NK-92 treated with Interleukin-12 subunit alpha and Interleukin-12 subunit beta, amount 100 ng/mL, for 24 hours (cell line): ENCODE data around the gene C11orf21.

Experiments
- DNase-seq: peaks from one replicate; lab custom pipeline; 2025; lab: John Stamatoyannopoulos, UW

Gene C11orf21

DNA sequence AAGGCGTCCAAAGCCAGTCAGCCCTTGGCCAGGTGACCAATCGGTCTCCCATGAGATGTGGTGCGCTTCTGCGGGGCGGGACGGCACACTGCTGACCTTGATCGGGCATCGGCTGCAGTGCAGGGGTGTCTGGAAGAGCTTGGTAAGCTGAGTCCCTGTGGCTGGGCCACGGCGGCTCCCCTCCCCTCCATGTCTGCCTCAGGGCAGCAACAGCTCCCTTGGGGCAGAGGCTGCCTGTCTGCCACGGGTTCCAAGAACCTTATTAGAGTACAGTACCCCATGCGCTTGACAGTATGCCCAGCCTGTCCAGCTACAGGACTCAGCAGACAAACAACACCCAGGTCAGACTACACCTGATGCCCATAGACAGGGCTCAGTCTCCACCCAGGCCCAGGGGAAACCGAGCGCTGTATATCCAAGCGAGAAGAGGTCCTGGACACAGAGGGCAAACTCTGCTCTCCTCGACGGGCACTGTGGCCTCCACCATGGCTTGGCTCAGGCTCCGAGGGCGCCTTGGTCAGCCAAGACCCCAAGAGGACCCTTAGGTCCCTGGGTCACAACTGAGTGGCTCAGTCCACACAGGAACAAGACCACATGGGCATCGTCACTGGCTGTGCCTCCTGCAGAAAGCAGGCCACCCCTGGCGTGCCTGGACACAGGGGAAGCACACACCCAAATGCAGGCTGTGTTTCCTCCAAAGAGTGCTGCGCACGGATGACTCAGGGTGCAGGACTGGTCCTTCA lies 19.0 kb upstream of the C11orf21 start:
- no peak for DNase-seq

DNA sequence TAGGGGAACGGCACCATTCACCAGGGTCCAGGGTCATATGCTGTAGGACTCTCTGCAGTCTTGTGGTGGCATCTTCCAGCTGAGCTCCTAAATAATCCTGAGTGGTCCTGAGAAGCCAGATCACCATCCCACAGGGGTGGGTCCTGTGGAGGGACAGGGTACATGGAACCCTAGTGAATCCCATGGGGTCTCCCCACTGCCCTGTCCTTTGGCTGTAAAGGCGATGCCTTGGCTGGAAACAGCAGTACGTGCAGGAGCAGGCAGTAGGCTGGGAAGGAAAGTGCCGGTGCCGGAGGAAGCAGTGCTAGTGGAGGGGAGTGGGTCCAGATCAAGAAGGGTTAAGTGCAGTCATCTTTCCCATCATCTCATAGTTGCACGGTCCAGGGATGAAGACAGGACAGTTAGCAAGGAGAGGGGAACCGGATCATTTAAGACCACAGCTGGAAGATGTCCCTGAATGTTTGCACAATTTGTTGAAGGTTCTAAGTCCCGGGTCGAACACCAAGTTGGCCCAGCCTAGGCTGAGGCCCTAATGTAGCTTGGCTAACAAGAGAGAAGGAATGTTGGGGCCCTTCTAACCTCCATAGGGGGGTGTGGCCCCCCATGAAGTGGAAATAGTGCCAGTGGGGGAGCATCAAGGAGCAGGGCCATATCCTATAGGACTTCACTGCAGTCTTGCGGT lies 18.2 kb upstream of the C11orf21 start:
- no peak for DNase-seq

DNA sequence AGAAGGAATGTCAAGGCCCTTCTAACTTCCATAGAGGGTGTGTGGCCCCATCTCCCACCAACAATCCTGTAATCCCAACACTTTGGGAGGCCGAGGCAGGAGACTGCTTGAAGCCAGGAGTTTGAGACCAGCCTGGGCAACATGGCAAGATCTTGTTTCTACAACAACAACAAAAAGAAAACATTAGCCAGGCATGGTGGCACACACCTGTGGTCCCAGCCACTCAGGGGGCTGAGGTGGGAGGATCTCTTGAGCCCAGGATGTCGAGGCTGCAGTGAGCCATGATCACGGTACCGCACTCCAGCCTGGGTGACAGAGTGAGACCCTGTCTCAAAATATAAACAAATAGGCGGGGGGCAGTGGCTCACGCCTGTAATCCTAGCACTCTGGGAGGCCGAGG lies 17.0 kb upstream of the C11orf21 start:
- DNase-seq = no peak

DNA sequence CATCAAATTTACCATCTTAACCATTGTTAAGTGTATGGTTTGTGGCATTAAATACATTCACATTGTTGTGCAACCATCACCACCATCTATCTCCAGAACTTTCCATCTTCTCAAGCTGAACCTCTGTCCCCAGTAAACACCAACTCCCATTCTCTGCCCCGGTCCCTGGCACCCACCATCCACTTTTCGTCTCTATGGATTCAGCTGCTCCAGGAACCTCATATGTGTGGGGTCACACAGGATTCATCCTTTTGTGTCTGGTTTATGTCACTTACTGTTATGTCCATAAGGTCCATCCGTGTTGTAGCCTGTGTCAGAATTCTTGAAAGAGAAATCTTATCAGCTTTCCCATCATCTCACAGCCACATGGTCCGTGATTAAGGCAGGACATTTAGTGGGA lies 16.4 kb upstream of the C11orf21 start:
- no peak for DNase-seq

DNA sequence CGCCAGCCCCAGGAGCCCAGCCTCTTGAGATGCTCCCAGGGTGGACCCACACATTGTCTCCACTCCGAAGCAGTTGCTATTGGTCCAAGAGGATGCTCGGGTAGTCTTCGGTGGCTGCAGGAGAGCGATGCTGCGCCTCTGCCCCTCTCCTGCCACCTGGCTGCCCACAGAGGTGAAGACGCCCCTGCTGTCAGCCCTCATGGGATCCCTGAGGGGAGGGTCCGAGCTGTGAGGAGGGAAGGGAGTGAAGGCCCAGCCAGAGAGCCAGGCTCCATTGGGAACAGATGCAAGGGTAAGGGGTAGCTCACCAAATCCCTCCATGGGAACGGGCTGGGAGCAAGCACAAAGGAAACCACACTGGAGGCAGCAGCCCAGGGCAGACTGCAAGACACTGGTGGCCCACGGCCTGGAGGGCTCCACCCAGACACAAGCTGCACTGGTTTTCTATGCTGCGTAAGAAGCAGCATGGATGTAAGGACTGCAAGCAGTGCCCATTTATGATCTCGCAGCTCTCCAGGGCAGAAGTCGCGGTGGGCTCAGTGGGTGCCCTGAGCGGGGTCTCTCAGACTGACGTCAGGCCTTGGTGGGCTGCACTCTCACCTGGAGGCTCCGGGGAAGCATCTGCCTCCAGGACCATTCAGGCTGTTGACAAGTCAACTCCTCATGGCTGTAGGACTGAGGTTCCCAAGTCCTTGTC lies 15.8 kb upstream of the C11orf21 start:
- DNase-seq = no peak

DNA sequence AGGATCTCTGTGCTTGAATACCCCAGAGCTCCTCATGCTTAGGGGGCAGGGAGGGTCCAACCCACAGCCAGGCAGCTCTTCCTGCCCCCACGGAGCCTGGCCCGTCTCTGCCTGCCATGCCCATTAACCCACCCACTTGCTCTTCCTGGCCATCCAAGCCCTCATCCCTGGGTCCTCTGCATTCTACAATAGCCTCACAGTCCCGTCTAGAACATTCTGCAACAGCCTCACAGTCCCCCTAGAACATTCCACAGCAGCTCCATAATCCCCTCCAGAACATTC lies 15.2 kb upstream of the C11orf21 start:
- DNase-seq = no peak

DNA sequence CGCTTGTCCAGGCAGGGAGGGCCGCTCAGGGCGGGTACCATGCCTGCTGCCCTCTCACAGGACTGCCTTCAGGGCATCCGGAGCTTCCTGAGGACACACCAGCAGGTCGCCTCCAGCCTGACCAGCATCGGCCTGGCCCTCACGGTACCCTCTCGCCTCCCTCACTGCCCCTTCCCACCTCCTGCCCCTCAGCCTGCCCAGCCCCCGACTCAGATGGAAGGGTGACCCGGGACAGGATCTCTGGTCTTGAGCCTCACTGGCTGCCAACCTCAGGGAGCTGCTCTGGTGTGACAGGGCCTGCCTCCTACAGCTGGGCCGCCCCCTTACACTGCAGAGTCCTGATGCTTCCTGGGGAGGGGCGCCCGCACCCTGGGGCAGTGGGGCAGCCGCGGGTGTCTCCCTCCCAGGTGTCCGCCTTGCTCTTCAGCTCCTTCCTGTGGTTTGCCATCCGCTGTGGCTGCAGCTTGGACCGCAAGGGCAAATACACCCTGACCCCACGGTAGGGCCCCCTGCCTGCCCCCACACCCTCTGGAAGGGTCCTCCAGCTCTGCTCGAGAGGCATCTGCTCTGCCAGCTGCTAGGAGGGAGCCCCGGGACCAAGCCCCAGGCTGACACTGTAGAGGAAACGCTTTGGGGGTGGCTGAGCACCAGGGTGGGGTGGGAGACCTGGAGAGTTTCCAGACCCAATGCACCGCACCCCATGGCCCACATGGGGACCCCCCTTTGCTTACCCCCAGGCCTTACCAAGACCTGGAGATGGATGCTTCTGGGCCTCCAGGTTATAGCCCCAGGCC lies 14.6 kb upstream of the C11orf21 start:
- no peak for DNase-seq

DNA sequence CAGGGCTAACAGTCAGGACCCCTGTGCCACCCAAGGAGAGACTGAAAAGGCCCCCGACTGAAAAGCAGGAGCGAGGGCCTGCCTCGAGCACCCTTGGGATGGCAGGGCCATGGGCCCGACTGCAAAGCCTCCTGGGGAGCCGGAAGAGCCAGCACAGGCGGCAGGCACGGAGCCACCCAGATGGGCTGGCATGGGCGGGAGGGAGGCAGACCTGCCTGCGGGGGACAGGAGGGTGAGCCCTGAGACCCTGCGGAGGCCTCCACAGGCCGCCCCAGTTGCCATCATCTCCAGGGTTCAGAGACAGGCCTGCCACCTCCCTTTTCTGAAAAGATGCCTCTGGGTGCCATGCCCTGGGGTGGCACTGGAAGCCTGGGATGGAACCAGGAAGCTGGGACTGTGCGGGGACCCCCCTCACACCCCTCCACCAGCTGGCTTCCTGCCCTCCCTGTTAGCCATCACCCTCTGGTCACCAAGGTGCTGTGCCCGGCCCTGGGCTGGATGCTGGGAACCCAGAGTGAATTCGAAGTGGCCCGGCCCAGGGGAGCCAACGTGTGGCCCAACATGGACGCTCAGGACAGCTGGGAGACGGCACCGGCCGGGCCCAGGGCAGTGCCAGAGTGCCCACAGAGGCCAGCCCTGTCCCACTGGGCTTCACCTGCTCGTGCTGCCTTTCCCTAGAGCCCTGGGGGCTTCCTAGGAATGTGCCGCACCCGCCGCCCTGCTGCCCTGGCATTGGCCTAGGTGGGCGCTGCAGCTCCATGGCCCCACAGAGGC lies 13.9 kb upstream of the C11orf21 start:
- no peak for DNase-seq

DNA sequence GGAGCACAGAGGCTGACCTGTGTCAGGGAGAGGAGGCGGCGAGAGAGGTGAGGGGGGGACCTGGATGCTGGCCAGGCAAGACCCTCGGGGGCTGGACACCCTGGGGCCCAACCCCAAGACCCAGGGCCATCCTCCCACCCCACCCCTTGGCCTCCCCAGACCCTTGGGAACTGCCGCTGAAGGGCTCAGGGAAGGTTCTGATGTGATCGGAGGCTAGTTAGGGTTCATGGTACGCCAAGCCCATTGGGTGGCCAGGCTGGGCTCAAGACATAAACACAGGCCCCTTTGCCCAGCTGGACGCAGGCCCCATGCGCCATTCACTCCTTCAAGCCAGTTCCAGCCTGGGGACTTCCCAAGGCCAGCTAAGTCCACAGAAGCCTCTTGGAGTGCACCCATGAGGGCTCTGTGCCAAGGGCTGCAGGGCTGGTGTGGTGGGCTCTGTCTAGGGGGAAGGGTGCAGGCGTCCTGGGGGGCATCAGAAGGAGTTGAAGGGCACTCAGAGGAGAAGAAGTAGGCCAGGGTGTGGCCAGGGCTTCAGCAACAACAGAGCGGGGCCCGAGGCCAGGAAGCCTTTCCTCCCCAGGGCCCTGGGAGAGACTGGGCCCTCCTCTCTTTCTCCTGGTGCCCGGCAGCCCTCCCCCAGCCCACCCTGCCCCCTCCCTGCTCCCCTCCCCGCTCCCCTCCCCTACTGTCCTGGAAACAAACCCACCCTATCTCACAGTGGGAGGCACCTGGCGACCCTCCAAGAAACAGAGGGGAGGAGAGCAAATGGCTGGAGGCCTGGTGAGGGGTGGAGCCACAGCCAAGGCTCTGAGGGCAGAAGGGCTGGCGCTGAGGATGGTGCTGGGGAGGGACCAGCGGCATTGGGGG lies 13.0 kb upstream of the C11orf21 start:
- no peak for DNase-seq

DNA sequence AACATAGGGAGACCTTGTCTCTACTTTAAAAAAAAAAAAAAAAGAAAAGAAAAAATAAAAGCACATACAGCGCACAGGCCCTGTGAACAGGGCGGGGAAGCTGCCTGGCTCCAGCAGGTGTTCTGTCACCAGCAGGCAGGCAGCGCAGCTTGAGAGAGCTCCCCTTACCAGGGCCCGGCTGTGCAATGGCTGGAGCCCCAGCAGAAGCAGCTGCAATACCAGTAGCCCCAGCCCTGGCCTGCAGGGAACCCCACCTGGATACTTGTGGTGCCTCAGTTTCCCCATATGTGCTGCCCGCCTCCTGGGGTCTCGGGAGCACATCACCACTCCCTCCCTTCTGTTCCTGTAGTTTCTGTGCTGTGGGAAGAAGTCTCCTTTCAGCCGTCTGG lies 12.4 kb upstream of the C11orf21 start:
- no peak for DNase-seq

DNA sequence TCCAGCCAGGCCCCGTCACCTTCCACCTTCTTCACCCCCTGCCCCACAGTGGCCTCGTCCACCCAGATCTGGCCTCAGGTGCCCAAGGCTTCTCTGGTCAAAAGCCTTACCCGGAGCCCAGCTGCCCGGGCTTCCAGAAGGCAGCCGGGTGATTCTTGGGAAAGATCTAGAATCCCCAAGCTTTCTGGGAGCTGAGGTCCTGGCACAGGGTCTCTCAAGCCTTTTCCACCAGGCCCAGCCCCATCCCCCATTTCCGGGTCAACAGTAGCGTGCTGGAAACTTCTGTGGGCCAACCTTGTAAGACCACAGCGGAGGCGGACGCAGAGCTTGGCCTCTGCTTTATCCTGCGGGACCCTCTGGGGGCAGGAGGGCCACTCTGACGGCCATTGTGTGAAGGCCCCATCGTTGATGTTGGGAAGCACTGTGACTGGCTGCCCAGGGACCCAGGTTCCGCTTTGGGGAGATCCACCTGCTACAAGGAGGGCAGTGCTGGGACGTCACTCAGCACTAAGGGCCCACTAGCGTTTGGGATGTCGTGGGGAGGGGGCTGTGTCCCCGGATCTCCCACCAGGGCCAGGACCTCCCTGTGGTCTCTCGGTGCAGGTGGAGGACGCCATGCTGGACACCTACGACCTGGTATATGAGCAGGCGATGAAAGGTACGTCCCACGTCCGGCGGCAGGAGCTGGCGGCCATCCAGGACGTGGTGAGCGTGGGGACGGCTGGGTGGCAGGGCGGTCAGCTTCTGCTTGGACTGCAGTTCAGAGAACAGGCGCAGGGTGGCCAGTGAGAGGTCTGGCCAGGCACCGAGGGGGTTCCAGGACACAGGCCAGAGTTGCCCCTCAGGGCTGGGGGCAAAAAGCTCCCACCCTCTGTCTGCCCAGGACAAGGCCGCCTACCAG lies 11.6 kb upstream of the C11orf21 start:
- DNase-seq = no peak

DNA sequence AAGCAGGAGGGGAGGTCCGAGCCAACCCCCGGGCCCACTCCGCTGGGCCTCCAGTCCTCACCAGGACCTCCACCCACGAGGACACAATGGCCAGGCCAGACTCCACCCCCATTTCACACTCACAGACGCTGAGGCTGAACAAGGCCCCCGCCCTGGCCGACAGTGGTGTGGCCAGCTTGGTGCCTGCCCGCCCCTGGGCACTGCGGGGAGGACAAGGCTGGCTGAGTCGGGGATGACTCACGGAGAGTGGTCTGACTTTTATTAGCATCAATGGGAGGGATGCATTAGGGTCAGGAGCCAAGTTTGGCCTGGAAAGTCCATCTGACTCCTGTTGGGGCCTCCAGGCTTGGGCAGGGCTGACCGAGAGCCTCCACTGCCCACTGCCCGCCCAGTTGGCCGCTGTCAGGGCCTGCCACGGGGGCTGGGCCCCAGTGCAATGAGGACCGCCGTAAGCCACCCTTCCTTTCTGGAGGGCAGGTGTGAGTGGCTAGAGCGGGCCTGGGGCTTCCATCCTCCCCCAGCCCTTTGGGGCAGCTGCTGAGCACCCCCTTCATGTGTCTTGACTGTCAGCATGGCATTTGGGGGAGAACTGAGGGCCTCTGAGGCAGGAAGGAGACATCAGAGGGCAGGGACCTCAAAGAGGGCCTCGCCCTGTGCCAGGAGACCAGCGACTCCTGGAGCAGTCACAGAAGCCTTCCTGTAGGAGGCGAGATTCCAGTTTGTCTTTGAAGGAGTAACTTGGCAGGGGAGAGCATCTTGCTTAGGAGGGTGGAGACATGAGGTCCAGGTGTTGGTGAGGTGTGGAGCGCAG lies 10.7 kb upstream of the C11orf21 start:
- no peak for DNase-seq

DNA sequence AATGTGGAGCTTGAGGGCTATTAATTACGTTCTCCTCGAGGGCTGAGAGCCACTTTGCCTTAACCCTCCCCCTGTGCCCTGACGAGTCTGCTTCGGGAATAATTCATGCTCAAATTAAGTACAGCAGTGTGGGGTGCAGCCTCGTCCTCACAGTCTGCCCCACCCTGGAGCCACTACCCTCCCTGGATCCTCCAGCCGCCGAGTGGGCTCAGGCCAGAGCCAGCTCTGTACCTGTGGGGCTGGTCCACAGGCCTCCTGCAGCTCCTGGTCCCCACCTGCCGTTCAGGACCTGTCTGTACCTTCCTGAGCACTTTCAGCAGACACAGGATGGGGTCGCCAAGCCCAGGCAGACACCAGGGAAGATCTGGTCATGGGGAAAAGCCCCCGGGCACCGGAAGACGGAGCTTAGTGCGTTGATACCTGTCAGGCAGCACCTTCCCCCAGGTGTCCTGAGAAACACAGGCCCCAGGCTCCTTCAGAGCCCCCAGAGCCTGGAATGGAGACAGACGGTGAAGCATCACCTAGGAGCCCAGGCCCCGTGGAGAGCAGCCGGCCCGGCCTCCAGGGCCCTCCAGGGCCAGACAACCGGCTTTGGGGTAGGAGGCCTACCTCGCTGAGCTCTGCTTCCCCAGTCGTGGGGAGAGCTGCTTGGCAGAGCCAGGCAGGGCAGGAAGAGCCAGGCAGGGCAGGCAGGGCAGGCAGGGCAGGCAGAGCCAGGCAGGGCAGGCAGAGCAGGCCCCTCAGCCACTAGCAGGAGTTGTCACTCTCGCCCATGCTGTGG lies 9.8 kb upstream of the C11orf21 start:
- DNase-seq = no peak

DNA sequence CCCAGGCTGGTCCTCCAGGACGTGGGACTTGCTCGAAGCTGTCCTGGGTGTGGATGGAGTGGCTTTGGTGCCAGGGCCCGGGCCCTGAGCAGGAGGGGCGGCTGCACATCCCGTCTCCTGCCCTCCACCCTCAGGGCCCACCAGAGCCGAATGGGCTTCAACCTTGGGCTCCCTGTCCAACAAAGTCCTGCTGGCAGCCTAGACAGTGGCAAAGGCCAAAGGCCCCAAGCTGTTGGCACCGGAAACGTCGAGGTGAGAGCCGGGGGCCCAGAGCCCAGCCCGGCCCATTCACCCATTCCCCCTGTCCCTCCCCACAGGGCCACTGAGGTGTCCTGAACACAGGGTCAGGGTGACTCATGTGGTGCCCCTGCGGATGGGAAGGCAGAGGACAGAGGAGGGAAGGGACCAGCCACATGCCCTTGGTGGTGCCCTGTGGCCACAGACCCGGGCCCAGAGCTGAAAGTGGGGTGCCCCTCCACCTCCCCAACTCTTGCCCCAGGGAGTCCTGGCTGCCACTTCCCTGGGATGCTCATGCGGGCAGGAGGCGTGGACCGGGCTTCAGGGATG lies 9.2 kb upstream of the C11orf21 start:
- no peak for DNase-seq

DNA sequence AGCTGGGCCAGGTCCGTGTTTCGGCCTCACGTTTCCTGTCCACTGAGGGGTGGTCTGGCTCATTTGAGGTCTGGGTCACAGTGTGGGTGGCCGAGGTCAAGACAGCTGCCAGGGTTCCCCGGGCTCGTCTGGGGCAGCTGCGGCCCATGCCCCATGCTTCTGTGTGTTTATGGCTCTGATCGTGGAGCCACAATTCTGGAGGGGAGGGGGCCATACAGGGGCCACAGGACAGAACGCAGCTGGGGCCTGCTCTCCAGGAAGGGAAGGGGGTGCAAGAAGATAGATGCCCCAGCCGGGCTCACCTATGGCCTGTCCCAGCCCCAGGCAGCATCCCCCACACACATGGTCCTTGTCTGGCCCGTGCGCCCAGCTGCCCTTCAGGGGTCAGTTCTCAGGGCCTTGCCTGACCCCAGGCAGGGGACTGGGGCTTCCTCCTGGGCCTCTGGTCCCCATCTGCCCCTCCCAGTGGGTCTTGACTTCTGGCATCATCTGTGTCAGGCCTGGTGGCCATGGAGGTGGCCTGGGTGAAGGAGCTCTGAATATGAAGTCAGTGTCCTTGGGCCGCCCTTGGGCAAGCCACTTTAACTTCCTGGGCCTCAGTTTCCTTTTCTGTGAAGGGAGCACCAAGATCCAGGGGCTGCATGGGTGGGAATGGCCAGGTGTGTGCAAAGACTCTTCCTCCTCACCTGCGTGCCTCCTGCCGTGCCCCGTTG lies 8.5 kb upstream of the C11orf21 start:
- DNase-seq = no peak

DNA sequence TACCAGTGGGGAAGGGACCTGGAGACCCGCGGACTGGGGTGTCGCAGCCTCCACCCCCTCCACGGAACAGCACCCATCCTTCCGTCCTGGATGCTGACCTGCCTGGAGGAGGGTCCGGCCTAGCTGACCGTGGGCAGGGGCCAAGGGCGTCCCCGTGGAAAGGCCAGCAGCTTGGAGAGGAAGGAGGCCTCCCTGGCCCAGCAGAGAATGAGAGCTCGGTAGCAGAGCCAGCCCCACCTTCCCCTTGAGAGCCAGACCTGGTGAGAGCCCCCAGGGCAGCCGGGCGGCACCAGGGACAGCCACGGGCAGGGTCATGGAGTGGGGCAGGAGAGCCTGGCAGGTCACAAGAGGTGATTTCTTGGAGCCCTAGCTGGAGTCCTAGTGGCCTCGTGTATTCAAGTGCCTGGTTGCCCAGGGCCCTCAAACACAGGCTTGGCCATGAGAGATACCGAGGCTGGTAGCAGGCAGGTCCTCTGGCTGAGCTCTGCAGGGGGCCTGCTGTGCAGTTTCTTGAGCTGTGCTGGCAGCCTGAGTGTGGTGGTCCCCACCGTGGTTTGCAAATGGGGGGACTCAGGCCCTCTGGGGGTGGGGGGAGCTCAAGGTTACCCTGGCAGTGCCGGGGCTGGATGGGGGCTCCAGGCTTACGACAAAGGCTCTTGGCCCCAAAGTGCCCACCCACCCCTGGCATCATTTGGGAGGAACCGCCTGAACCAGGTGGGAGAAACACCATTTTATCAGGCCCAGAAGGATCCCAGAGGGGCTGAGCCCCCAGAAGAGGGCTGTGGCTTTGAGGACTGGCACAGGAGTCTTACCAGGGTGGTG lies 7.7 kb upstream of the C11orf21 start:
- DNase-seq = no peak
